GM19023 (cell line): ENCODE results near the gene DEK.
A peak's percentile ranks its signal among the peaks of the same experiment; 100 is the strongest.
"Not testable (repeated sequence)": the region's sequence is repeated elsewhere in the genome, so short reads cannot be mapped to it uniquely, and the experiment has no call there.

Experiments used
- ATAC-seq: cut with Tn5 transposase; IDR thresholded peaks from one replicate; pipeline ENCODE4 v1.9.1; 2021; ENCODE audit warnings: mild to moderate bottlenecking, moderate library complexity; ENCODE audit not compliant: unreplicated experiment

Gene DEK

GRCh38 chr6:18241208-18242038 is 22.9 kb downstream of the DEK start:
- no peak for ATAC-seq

- no peak for ATAC-seq
Measured at GRCh38 chr6:18240230-18240629, 24.1 kb downstream of the DEK start.

GRCh38 chr6:18237167-18237566 is 27.2 kb downstream of the DEK start:
- ATAC-seq = no peak

- ATAC-seq = no peak
Measured at GRCh38 chr6:18235524-18235923, 28.8 kb downstream of the DEK start.

- ATAC-seq = no peak
Measured at GRCh38 chr6:18234564-18234963, 29.8 kb downstream of the DEK start.

GRCh38 chr6:18233770-18234169 is 30.6 kb downstream of the DEK start:
- ATAC-seq = not testable (repeated sequence)

GRCh38 chr6:18231856-18232255 is 32.5 kb downstream of the DEK start:
- not testable (repeated sequence) for ATAC-seq

- ATAC-seq = not testable (repeated sequence)
Measured at GRCh38 chr6:18228590-18228989, 35.7 kb downstream of the DEK start.

GRCh38 chr6:18227166-18227565 is 37.2 kb downstream of the DEK start:
- ATAC-seq = not testable (repeated sequence)

- ATAC-seq = not testable (repeated sequence)
Measured at GRCh38 chr6:18226451-18227105, 37.8 kb downstream of the DEK start.

GRCh38 chr6:18221288-18221615 is 43.1 kb downstream of the DEK start:
- ATAC-seq = no peak

- no peak for ATAC-seq
Measured at GRCh38 chr6:18219591-18219990, 44.7 kb downstream of the DEK start.

GRCh38 chr6:18218233-18218632 is 46.1 kb downstream of the DEK start:
- no peak for ATAC-seq

- ATAC-seq = no peak
Measured at GRCh38 chr6:18216411-18216810, 47.9 kb downstream of the DEK start.

GRCh38 chr6:18215436-18215835 is 48.9 kb downstream of the DEK start:
- no peak for ATAC-seq

GRCh38 chr6:18214003-18214402 is 50.3 kb downstream of the DEK start:
- ATAC-seq = no peak

- ATAC-seq = no peak
Measured at GRCh38 chr6:18213439-18213838, 50.9 kb downstream of the DEK start.

- ATAC-seq = no peak
Measured at GRCh38 chr6:18212231-18212630, 52.1 kb downstream of the DEK start.

- peak; percentile 94 for ATAC-seq
Measured at GRCh38 chr6:18211338-18211737, 53.0 kb downstream of the DEK start.

- ATAC-seq = no peak
Measured at GRCh38 chr6:18210707-18211106, 53.6 kb downstream of the DEK start.

- ATAC-seq = no peak
Measured at GRCh38 chr6:18209539-18210197, 54.7 kb downstream of the DEK start.

- ATAC-seq = not testable (repeated sequence)
Measured at GRCh38 chr6:18208778-18209177, 55.6 kb downstream of the DEK start.
